A673 (cell line): ENCODE results near the gene CLDN5. TPM values are rescaled to one million over a fixed set of nuclear protein-coding genes. Genes with fewer than 3 reads are reported as not detected.

Experiments used
- BruUV-seq: library from RNA; stranded (reverse); fragments of 400-500 nt; replicated peaks from 2 replicates; lab custom pipeline; 2021; lab: Mats Ljungman, UMichigan
- CTCF ChIA-PET: fragments of 300-600 bp; sonication (Branson Sonifier 250); formaldehyde crosslinking; loops from one replicate; lab custom pipeline; 2022; ENCODE audit warnings: antibody characterized with exemption; lab: Charles Lee
- POLR2A ChIA-PET: fragments of 300-600 bp; sonication (Branson Sonifier 250); formaldehyde crosslinking; loops from one replicate; lab custom pipeline; 2022; ENCODE audit warnings: antibody characterized with exemption; ENCODE audit not compliant: low non-redundant PET; lab: Charles Lee
- DNase-seq: peaks from one replicate; pipeline ENCODE4 v3.0.0-alpha.2; 2015; ENCODE audit warnings: low spot score
- H3K27ac ChIP-seq: fragments of 200-600 bp; sonication (generic); 2 replicates; pipeline ENCODE4 v1.5.1; 2016; ENCODE audit warnings: mixed run types, low read depth, mild to moderate bottlenecking, mixed read lengths, antibody characterized with exemption, low read length; ENCODE audit not compliant: poor library complexity, severe bottlenecking
- H3K27me3 ChIP-seq: fragments of 200-600 bp; sonication (generic); replicated peaks from 2 replicates; pipeline ENCODE4 v1.6.1; 2017; ENCODE audit warnings: mixed run types, low read depth, mild to moderate bottlenecking, mixed read lengths, antibody characterized with exemption, low read length; ENCODE audit not compliant: insufficient read depth, poor library complexity
- H3K36me3 ChIP-seq: fragments of 200-600 bp; sonication (generic); 2 replicates; pipeline ENCODE4 v1.6.1; 2016; ENCODE audit warnings: mixed run types, mild to moderate bottlenecking, mixed read lengths, antibody characterized with exemption, low read length; ENCODE audit not compliant: insufficient read depth, poor library complexity, severe bottlenecking
- H3K4me1 ChIP-seq: fragments of 200-600 bp; sonication (generic); 2 replicates; pipeline ENCODE4 v1.6.1; 2017; ENCODE audit warnings: mixed run types, mild to moderate bottlenecking, mixed read lengths, antibody characterized with exemption, low read length; ENCODE audit not compliant: insufficient read depth, poor library complexity, severe bottlenecking
- H3K4me3 ChIP-seq: fragments of 200-600 bp; sonication (generic); 2 replicates; pipeline ENCODE4 v1.5.1; 2016; ENCODE audit warnings: low read depth, mixed run types, mild to moderate bottlenecking, mixed read lengths, low read length; ENCODE audit not compliant: poor library complexity, severe bottlenecking
- H3K9me3 ChIP-seq: fragments of 200-600 bp; sonication (generic); 2 replicates; pipeline ENCODE4 v1.6.1; 2016; ENCODE audit warnings: mixed run types, low read depth, mild to moderate bottlenecking, mixed read lengths, antibody characterized with exemption, low read length; ENCODE audit not compliant: poor library complexity, severe bottlenecking
- CTCF ChIP-seq: fragments of 300-800, 200-600 bp; sonication (generic); conservative IDR thresholded peaks from 2 replicates; pipeline ENCODE4 v1.5.1; 2017; ENCODE audit warnings: low read depth, mild to moderate bottlenecking, antibody characterized with exemption, low read length, moderate library complexity, mixed read lengths
- EZH2 ChIP-seq: fragments of 200-600 bp; sonication (generic); IDR thresholded peaks from 2 replicates; pipeline ENCODE4 v1.6.1; 2017; ENCODE audit warnings: borderline replicate concordance, low read depth, mild to moderate bottlenecking, mixed read lengths, antibody characterized with exemption, low read length; ENCODE audit not compliant: poor library complexity, severe bottlenecking
- intact Hi-C: fragments of 100-400 bp; cut with micrococcal nuclease; formaldehyde crosslinking; loops from one replicate; pipeline ENCODE4 v1.10.0; 2022; ENCODE audit not compliant: unreplicated experiment
- total RNA-seq: library from RNA; stranded (reverse); gene quantifications from 2 replicates; pipeline ENCODE4 v1.2.3, GENCODE V29; 2021

Gene CLDN5
- total RNA-seq, 1 experiment from 2014 or later = 0.21 TPM

GRCh38 chr22:19494676-19495173 is 29.5 kb downstream of the CLDN5 start:
- intact Hi-C loops = no loop called here
- BruUV-seq = no TSS peak
- ChIA-PET POLR2A (no interaction called here), CTCF (no interaction called here)
- H3K4me3 ChIP-seq = no peak overlapping the region
- H3K36me3 ChIP-seq = peaks cover 66% of the 10 kb centered on the region
- TF ChIP-seq EZH2 (no peak), CTCF (no peak)
- H3K27me3 ChIP-seq = no peaks in the 10 kb centered on the region
- H3K9me3 ChIP-seq = no peaks in the 10 kb centered on the region
- no peak for DNase-seq
- H3K27ac ChIP-seq = no peak overlapping the region
- H3K4me1 ChIP-seq = no peaks in the 10 kb centered on the region

GRCh38 chr22:19494001-19494560 is 30.1 kb downstream of the CLDN5 start:
- H3K4me1 ChIP-seq = no peaks in the 10 kb centered on the region
- no peak for TF ChIP-seq EZH2
- TF ChIP-seq CTCF = no peak
- H3K27me3 ChIP-seq = no peaks in the 10 kb centered on the region
- POLR2A ChIA-PET = no interaction called here
- no peak overlapping the region for H3K4me3 ChIP-seq
- BruUV-seq = no TSS peak
- CTCF ChIA-PET = no interaction called here
- no peak for DNase-seq
- peaks cover 66% of the 10 kb centered on the region for H3K36me3 ChIP-seq
- H3K27ac ChIP-seq = no peak overlapping the region
- H3K9me3 ChIP-seq = no peaks in the 10 kb centered on the region
- intact Hi-C loops = no loop called here

GRCh38 chr22:19492504-19493174 is 31.6 kb downstream of the CLDN5 start:
- no peaks in the 10 kb centered on the region for H3K9me3 ChIP-seq
- ChIA-PET POLR2A (no interaction called here), CTCF (no interaction called here)
- H3K4me3 ChIP-seq = no peak overlapping the region
- TF ChIP-seq CTCF (no peak), EZH2 (no peak)
- intact Hi-C loops = no loop called here
- no peak overlapping the region for H3K27ac ChIP-seq
- no peaks in the 10 kb centered on the region for H3K27me3 ChIP-seq
- peaks cover 75% of the 10 kb centered on the region for H3K36me3 ChIP-seq
- no peaks in the 10 kb centered on the region for H3K4me1 ChIP-seq
- DNase-seq = no peak
- no TSS peak for BruUV-seq
